ENCODE measurements around the gene DOC2B.
"Not testable (repeated sequence)": the region's sequence is repeated elsewhere in the genome, so short reads cannot be mapped to it uniquely, and the experiment has no call there.

Gene DOC2B

DNA sequence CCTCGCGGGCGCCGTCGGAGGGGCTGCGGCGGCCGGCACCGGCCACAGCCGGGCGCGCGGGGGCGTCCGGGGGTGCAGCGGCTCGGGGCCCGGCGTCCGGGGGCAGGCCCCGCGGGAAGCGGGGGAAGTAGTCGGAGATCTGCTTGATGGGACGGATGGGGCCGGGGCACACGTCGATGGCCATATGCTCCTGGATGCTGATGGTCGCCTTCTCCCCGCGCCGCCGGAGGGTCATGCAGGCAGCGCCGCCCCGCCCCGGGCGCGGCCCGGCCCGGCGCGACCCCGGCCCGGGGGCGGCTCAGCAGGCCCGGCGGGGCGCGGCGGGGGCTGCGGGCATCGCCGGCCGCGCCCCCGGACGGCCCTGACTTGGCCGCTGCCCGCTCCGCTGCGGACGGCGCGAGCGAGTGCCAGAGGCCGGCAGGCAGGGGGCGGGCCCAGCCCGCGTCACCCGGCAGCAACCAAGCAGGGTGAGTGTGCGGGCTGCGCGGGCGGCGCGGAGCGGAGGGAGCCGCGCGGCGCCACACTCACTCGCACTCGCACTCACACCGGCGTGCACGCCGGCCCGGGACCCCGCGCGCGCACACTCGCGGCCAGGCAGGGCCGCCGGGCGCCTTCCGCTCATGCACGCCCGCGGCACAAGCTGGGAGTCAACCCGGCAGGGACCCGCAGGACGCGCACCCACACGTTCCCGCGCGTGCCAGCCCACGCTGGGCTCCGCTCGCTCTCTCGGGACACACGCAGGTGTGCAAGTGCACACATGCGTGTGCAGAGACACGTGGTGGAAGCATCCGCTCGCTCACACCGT lies at the start of gene DOC2B:
DOC2B (minus strand) TSS at position 406 of the 805 bp plus-strand sequence; CDS start at position 235, 171 bp downstream.
- peak; percentile 66 for DNase-seq

GRCh38 chr17:230395-230770 lies 48.9 kb upstream of the DOC2B start:
- no peak for DNase-seq

DNA sequence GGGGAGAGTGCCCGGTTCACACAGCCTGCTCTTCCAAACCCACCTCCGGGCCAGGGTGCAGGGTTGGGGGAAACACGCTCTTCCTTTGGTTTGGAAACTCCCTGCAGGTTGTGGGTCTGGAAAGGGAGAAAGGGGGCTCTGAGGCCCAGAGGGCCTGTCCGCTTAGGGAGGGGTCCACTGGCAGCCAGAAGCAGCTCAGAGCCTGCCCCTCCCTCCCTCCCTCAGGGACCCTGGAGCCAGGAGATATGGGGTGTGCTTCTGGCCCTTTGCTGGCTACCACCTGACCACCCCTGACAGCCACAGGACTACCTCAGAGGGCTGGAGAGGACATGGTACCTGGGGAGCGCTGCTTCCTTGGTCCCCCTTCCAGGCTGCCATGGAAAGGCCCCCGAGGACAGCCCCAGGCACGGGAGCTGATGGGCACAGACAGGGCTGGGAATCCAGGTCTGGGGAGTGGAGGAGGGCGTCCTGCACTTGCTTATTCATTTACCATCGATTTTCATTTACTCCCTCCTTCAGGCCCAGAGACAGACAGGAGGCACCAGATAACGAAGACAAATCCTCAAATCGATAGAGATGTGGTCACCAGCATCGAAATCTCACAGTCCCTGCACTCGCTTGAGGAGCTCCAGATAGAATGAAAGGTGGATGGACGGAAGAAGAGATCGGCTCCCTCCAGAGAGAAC lies 48.4 kb upstream of the DOC2B start:
- DNase-seq, result no peak

DNA sequence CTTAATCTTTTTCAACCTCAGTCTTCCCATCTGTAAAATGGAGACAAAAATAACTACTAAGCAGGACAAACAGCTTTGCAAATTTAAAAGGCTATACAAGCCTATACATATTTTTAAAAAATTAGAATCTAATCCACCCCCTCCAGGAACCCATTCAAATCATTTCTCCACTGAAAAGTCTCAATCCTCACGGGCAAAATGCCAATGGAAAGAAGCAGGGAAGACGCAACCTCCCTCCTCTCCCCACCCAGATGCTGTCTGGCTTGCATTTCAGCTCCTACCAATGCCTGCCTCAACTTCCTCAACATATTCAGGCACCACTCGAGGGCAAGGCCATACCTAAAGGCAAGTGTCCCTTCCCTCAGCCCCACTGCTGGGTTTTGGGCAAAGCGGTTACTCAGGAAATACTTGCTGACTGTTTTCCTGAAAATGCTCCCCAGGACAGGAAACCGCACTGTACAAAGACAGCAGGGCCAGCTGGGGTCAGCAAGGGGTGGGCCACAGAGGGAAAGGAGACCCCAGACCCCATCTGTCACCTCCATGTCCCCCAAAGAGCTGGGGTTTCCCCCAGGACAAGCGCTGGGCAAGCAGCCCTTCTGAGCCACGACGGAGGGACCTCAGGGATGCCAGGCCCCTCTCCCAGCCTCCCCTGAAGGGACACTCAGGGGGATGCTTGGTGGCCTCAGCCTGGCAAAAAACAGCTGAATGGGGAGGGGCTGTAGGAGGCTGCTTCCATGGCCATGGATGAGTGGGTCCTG lies 47.7 kb upstream of the DOC2B start:
- no peak for DNase-seq

DNA sequence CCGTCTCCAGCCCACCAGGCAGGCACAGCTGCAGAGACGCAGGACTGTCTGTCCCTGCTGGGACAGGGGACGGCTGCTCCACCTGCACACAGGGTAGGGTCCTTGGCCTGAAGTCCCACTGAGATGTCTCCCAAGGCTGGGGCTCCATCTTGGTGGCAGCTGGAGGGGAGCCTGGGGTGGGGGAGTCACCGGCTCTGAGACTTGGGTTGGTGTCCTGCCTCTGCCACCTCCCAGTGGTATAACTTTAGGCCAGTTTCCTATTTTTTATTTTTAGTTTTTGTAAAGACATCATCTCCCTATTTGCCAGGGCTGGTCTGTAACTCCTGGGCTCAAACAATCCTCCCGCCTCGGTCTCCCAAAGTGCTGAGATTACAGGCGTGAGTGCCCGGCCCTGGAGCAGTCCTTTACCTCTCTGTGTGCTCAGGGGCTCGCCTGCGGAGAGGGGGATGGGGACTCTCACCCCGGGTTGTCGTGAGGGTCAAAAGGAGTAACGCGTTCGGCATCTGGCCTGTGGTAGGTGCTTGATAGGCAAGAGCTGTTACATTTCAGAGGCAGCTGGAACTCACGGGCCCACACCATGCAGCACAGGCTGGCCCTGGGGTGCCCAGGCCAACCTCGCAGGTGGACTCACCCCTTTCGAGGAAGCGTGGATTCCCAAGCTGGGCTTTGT lies 46.6 kb upstream of the DOC2B start:
- no peak for DNase-seq

DNA sequence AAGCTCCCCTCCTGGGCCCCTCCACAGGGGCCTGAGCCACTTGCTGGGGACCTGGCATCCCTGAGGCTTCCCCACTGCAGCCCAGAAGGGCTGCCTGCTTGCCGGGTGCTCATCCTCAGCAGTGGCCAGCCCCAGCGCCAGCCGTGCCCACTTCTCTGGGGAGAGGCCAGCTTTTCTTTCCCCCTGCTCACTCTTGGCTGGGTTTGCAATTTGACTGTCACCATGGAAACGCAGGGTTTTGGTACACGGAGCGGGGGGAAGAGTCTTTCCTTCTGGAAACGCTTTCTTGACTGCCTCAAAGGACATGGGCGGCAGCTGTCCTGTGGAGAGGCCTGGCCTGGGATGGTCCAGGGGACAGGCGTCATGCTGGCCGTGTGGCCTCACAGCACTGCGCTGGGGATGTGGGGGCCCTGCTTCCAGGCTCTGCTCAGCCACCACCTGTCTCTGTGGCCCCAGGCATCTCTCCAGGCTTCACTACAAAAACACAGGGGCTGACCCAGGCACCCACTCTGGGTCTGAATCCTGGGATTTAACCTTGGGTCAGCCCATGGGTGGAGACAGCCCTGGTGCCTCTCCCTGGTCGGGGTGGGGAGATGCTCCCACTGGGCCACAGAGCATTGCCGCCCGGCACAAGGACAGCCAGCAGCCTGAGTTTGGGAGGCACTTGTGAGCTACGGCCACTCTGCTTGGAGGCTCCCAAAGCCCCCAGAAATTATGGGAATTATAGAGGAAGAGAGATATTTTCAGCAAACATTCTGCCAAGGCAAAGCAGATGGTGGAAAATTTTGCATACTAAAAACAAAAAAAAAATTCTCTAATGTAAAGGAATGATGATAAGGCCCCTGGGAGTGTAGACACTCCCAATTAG lies 45.9 kb upstream of the DOC2B start:
- DNase-seq, result peak; percentile 64

- no peak for DNase-seq
These were observed 44.9 kb upstream of the DOC2B start for GRCh38 chr17:226108-227077.

GRCh38 chr17:225551-225950 lies 44.1 kb upstream of the DOC2B start:
- no peak for DNase-seq

DNA sequence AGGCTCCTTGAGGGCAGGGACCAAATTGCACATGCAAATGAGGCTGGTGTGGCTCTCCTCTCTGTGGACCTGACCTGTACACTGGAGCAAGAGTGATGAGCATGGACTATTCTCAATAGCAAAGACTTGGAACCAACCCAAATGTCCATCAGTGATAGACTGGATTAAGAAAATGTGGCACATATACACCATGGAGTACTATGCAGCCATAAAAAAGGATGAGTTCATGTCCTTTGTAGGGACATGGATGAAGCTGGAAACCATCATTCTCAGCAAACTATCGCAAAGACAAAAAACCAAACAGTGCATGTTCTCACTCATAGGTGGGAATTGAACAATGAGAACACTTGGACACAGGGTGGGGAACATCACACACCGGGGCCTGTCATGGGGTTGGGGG lies 43.1 kb upstream of the DOC2B start:
- not testable (repeated sequence) for DNase-seq

- no peak for DNase-seq
These were observed 42.4 kb upstream of the DOC2B start for GRCh38 chr17:223723-224471.

GRCh38 chr17:222172-222571 lies 40.7 kb upstream of the DOC2B start:
- no peak for DNase-seq

DNA sequence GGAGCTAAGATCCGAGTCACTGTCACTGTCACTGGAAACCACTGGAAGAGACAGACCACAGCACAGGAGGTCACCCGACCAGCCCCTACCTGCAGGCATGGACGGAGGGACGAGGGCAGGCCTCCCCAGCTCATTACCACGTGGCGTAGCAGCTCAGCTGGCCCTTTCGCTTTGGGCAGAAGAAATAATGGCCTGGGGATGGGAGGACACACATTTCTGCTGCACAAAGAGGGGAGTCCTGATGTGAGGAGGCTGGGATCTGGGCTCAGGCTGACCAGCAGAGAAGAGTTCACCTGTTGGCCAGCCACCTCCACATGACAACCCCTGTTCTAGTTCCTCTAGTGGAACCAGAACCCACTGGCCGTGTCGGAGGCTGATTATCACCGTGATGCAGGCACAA lies 38.2 kb upstream of the DOC2B start:
- DNase-seq, result no peak

- DNase-seq, result no peak
These were observed 37.1 kb upstream of the DOC2B start for GRCh38 chr17:218432-219110.

GRCh38 chr17:216625-217024 lies 35.2 kb upstream of the DOC2B start:
- no peak for DNase-seq

DNA sequence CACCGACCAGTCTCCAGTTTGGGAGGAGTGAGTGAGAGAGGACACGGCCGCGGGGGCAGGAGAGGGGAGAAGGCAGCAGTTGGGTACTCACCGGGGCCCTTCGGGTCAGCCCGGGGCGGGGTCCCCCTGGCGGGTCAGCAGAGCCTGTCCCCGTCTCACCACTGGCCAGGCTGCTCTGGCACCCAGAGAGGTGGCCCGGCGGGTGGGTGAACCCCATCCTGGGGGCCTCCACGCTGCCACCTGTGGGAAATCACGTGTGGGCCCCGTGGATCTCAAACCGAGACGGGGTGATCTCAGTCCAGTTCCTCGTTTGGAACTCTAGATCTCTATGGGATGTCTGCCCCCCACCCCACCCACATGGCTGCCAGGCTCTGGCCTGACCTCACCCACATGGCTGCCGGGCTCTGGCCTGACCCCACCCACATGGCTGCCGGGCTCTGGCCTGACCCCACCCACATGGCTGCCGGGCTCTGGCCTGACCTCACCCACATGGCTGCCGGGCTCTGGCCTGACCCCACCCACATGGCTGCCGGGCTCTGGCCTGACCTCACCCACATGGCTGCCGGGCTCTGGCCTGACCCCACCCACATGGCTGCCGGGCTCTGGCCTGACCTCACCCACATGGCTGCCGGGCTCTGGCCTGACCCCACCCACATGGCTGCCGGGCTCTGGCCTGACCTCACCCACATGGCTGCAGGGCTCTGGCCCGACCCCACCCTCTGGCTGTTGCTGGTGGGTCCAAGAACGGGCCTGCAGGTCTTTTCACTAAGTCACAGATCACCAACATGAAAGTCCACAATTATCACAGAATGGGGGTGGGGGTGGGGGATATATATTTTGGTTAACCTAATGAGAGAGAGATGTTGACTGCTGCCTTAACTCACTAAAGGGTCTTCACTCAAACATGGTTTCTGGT lies 34.4 kb upstream of the DOC2B start:
- not testable (repeated sequence) for DNase-seq

DNA sequence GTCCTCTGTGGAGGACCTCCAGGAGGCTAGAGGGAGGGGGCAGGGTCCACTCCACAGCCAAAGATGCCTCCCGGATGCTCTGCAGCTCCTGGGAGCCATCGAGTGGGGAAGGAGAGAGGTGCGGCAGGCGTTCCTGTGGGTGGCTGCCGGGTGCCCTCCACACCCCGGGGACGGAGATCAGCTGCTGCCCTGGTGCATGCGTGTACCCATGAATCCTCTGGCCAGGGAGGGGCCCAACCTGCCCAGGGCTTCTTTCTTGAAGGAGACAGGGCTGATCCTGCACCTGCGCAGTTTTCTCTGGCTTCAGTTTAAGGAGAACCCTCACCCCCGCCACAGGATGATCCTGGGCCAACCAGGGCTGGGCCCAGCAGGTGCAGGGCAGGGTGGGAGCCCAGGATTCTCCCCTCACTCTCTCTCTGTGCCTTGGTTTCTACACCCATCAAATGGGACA lies 33.5 kb upstream of the DOC2B start:
- no peak for DNase-seq

GRCh38 chr17:213286-214105 lies 32.0 kb upstream of the DOC2B start:
- no peak for DNase-seq
